GM18517 (cell line): ENCODE results near the gene KCNK1.

Source experiments
- ATAC-seq: cut with Tn5 transposase; IDR thresholded peaks from one replicate; pipeline ENCODE4 v1.9.1; 2021; ENCODE audit warnings: mild to moderate bottlenecking, moderate library complexity; ENCODE audit not compliant: unreplicated experiment

Gene KCNK1

GRCh38 chr1:233635765-233636502 lies 22.0 kb downstream of the KCNK1 start:
- no peak for ATAC-seq

GRCh38 chr1:233636503-233636877 lies 22.6 kb downstream of the KCNK1 start:
- no peak for ATAC-seq

- no peak for ATAC-seq
Measured at GRCh38 chr1:233638513-233638912, 24.6 kb downstream of the KCNK1 start.

DNA sequence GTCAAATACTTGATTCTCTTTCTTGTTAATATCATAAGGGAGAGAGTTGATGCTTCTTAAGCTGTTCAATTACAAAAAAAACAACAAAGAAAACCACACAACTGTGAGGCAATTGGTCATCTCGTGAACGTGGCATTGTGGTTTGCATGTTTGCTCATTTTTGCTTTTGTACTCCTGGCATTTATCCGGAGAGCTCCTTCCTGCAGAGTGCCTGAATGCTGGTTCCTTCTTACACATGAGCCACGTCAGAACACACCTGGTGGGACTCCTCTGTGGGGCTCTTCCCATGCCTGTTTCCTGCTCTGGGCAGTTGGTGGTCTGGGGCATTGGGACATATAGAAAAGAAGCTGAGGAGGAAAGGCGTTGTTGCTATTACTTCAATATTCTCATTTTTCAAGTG lies 25.7 kb downstream of the KCNK1 start:
- no peak for ATAC-seq

- no peak for ATAC-seq
Measured at GRCh38 chr1:233640179-233640578, 26.3 kb downstream of the KCNK1 start.

DNA sequence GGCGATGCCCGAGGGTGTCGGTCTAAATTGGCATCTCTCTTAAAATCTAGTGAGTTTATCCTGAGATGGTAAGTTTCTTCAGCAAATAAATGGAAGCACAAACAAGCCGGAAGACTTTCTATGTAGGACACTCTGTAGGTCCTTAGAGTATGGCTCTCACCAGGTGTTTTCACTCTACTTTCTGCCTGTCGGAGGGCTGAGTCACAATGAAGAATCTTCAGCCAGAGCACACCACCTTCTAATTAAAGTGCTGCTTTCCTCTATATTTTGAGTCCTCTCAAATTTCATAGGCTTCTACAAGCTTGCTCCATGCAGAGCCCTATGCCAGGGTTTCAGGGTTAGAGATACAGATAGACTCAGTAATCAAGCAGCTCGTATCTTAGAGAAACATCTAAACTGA lies 27.1 kb downstream of the KCNK1 start:
- no peak for ATAC-seq

DNA sequence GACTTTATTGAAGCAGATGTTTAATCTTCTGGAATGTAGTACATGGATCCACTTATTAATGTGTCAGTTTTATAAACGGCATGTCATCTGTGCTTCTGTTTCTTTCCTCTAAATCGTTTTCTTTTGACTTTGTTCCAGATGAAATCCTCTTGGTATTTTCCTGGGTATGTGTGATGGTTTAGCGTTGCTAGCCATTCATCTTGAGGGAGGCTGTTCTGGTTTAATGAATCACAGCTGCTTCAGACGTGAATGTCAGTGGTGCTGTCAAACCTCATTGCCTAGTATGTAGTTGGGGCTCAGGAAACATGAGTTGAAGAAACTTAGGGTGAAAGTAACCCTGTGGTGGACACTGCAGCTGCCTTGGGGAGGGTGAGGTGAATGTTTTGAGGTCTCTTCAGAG lies 33.2 kb downstream of the KCNK1 start:
- ATAC-seq: no peak

DNA sequence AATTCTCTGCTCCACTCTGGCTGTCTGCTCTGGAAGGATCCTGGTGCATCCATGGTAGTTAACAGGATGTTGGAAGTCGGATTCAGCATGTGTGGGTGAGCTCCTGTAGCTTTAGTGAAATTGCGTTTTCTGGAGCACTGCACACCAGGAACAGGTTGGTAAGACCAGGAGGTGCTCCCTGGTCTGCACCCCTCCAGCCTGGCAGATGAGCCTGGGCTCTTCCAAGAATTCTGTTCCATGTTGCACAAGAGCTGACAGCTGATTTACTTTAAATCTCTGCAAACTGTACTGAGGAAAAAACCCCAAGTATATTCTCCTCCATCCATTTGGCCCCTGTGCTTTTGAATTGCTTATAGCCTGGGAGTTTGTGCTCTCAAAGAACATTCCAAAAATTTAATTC lies 33.7 kb downstream of the KCNK1 start:
- ATAC-seq: no peak

GRCh38 chr1:233651061-233651460 lies 37.2 kb downstream of the KCNK1 start:
- ATAC-seq: no peak

DNA sequence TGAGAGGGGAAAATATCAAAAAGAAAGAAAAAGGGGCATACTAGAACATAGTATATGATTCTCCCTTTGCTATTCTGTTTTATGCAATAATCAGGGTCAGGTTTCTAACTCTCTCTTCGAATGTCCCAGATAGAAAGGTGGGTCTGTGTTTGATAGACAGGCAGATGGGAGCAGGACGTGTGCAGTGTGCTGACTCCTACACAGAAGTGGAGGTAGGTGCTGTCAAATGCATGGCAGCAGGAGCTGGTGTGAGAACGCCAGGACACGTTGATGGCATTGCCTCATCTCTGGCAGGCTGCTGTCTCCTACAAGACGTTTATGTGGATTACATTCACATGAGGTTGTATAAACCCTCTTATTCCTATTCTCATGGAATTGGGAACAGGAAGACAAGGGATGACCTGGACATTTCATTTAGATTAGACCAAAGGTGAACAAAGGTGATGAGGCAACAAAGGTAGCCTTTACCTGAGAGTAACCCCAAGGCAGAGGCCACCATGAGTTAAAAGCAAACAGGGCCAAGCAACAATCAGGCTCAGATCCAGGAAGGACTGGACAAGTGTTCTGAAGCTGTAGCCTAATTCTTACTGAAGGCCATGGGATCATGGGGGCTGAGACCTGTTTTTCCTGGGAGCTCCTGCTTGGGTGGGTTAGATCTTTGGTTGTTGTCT lies 37.8 kb downstream of the KCNK1 start:
- no peak for ATAC-seq

DNA sequence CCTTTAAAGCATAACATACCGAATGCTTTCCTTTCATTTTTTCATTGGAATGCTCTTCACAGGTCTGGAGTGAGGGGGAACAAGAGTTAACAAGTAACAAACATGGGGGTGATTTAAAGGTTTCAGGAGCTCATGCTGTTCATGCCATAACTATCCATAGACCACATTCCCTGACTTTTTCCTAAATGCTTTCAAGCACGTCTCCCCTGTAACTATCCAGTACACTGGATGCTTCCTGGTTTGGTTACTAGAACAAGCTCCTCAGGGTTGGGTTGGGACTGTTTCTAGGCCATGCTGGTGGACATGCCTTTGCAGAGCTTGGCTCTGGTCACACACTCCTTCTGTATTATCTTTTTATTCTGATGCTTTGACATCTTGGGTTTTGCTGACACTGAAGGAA lies 38.6 kb downstream of the KCNK1 start:
- no peak for ATAC-seq

GRCh38 chr1:233654658-233655280 lies 40.9 kb downstream of the KCNK1 start:
- no peak for ATAC-seq

DNA sequence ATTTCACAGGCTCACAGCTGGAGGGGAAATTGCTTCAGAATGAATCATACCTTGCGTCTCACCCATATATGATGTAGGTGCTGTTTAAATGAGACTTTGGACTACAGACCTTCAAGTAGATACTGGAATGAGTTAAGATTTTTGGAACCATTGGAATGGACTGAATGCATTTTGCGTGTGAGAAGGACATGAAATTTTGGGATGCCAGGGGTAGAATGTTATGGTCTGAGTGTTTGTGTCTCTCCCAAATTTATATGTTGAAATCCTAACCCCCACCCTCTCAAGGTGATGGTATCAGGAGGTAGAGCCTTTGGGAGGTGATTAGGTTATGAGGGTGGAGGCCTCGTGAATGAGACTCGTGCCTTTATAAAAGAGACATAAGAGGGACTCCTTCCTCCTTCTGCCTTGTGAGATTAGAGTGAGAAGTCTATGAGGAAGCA lies 41.4 kb downstream of the KCNK1 start:
- no peak for ATAC-seq

GRCh38 chr1:233656032-233656635 lies 42.2 kb downstream of the KCNK1 start:
- ATAC-seq: no peak

- no peak for ATAC-seq
Measured at GRCh38 chr1:233656687-233657086, 42.8 kb downstream of the KCNK1 start.

DNA sequence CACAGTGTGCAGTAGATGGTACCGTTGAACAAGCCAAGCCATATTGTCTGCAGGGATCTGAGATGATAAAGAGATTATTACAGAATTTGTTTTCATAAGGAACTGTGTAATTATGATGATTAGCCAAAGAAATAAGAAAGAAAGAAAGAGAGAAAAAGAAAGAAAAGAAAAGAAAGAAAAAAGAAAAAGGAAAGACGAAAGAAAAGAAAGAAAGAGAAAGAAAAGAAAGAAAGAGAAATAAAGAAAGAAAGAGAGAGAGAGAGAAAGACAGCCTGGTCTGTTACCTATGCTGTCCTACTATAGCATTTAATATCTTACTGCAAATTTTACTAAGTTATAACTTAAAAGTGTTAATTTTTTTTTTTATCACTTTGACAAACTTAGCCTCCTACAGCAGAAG lies 43.6 kb downstream of the KCNK1 start:
- no peak for ATAC-seq

DNA sequence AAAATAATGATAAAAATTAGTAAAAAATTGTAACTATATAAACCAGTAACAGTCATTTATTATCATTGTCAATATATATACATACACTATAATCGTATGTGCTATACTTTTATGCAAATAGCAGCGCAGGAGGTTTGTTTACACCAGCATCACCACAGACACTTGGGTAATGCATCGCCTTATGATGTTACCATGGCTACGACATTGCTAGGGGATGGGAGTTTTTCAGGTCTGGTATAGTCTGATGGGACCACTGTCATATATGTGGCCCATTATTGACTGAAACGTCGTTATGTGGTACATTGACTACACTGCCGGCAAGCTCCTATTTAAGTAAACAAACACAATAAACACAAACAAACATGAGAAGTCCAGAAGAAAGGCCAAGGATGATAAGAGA lies 45.6 kb downstream of the KCNK1 start:
- ATAC-seq: no peak

- no peak for ATAC-seq
Measured at GRCh38 chr1:233661376-233662159, 47.7 kb downstream of the KCNK1 start.

DNA sequence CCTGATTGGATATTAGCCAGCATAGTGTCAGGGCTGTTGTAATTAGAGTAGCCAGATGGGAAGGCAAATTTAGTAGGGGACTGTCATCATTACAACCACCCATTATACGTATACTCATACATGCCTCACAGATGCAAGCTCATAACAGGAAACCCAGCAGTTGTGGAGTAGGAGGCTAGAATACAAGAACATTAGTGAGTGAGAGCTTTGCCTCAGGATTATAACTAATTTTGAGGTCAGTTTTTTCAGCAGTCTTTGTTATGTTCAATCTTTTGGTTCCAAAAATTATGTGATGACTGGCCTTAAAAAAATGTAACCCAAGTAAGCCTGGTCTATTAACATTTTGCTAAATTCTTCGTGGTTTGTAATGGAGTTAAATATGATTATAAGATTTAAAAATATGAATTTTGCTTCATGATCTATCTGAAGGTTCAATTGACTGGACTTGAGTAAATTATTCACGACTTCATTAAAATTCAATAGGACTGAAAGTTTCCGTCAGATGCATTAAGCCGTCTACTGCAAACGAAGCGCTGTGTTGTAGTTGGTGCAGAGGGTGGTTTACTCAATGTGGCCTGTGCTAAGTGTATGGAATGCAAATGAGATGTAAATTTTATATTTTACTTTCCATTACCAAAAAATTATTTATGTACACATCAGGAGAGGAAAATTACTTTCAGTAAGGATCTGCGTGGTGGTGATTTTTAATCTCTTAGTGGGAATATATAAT lies 48.8 kb downstream of the KCNK1 start:
- ATAC-seq: no peak

DNA sequence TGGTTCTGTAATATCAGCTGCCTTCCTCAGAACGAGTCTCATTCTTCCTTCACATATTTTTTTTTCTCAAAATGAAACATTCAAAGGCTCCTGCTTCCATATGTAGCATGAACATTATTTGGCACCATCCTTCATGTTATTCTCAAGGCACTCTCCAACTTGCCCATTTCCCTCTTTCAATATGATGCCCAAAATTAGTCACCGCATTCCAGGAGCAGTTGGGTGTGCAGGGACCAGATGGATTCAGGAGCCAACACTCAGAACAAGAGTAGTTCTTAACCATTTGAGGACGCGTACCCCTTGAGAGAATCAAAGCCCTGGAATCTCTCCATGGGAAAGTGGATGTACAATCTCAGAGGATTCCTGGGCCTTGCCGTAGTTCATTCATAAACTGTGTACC lies 50.3 kb downstream of the KCNK1 start:
- no peak for ATAC-seq
